GM12891 (cell line): ENCODE data around the gene RBM4B.

Source experiments
- PAX5 ChIP-seq: IDR thresholded peaks from 2 replicates; pipeline ENCODE4 v1.6.1; 2011; ENCODE audit warnings: low read length, moderate library complexity, mild to moderate bottlenecking; ENCODE audit not compliant: insufficient read depth, severe bottlenecking
- POLR2A ChIP-seq: IDR thresholded peaks from 2 replicates; pipeline ENCODE4 v1.6.1; 2011; ENCODE audit warnings: low read depth, low read length, control low read depth
- POLR2AphosphoS5 ChIP-seq: IDR thresholded peaks from 2 replicates; pipeline ENCODE4 v1.6.1; 2011; ENCODE audit warnings: low read depth, low read length, control low read depth

DNA sequence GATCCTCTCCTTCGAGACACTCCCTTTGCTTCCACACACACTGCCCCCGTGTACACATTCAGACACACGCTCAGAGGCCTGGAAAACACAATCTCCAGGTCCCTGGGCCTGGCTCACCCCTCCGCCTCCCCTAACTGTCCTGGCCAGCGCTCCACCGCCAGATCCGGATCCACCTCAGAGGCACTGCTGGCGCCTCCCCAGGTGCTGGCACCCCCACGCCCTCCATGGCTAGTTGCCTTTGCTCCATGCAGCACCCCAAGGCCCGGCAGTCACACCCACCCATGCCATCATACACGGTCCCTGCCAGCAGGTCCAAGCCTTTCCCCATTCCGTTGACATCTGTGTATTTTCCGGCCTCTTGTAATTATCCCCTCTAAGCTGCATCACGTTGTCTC, 40.2 kb upstream of the RBM4B start:
- TF ChIP-seq POLR2A = no peak
- TF ChIP-seq PAX5 = no peak
- TF ChIP-seq POLR2AphosphoS5 = no peak
